PFSK-1 (cell line): ENCODE data around the gene SYCE3.

Experiments used
- FOXP2 ChIP-seq: optimal IDR thresholded peaks from 2 replicates; pipeline ENCODE3; 2011; ENCODE audit warnings: borderline replicate concordance, control low read depth, inconsistent platforms; ENCODE audit not compliant: insufficient read depth; ENCODE audit errors: extremely low read length, extremely low read depth
- POLR2AphosphoS5 ChIP-seq: IDR thresholded peaks from 2 replicates; pipeline ENCODE4 v1.6.1; 2012; ENCODE audit warnings: low read depth, mild to moderate bottlenecking, control low read depth, low read length, moderate library complexity
- SIN3A ChIP-seq: IDR thresholded peaks from 2 replicates; pipeline ENCODE4 v1.6.1; 2012; ENCODE audit warnings: mild to moderate bottlenecking, low read length, moderate library complexity, borderline replicate concordance; ENCODE audit not compliant: insufficient read depth
- TAF1 ChIP-seq: IDR thresholded peaks from 2 replicates; pipeline ENCODE4 v1.6.1; 2012; ENCODE audit warnings: low read length, control low read depth, borderline replicate concordance; ENCODE audit not compliant: insufficient read depth
- TF ChIP-seq, protein P1 (sequence below), 2 experiments: IDR thresholded peaks; 2 replicates each; pipeline versions ENCODE4 v1.6.1 to v1.8.0; 2011 to 2012; ENCODE audit warnings: low read depth in 2 of 2, low read length in 2 of 2, control low read depth in 1 of 2, inconsistent platforms in 1 of 2, mild to moderate bottlenecking in 1 of 2, moderate library complexity in 1 of 2; ENCODE audit not compliant: insufficient read depth in 1 of 2

SYCE3 gene

GRCh38 chr22:50610041-50610451 is 47.3 kb upstream of the SYCE3 start:
- TF ChIP-seq FOXP2 (no peak), TAF1 (no peak), SIN3A (no peak), POLR2AphosphoS5 (no peak)
- TF ChIP-seq, protein P1, sequence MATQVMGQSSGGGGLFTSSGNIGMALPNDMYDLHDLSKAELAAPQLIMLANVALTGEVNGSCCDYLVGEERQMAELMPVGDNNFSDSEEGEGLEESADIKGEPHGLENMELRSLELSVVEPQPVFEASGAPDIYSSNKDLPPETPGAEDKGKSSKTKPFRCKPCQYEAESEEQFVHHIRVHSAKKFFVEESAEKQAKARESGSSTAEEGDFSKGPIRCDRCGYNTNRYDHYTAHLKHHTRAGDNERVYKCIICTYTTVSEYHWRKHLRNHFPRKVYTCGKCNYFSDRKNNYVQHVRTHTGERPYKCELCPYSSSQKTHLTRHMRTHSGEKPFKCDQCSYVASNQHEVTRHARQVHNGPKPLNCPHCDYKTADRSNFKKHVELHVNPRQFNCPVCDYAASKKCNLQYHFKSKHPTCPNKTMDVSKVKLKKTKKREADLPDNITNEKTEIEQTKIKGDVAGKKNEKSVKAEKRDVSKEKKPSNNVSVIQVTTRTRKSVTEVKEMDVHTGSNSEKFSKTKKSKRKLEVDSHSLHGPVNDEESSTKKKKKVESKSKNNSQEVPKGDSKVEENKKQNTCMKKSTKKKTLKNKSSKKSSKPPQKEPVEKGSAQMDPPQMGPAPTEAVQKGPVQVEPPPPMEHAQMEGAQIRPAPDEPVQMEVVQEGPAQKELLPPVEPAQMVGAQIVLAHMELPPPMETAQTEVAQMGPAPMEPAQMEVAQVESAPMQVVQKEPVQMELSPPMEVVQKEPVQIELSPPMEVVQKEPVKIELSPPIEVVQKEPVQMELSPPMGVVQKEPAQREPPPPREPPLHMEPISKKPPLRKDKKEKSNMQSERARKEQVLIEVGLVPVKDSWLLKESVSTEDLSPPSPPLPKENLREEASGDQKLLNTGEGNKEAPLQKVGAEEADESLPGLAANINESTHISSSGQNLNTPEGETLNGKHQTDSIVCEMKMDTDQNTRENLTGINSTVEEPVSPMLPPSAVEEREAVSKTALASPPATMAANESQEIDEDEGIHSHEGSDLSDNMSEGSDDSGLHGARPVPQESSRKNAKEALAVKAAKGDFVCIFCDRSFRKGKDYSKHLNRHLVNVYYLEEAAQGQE (IDR thresholded peaks at IDR 0.05; ENCODE audit: insufficient read depth in 1 of 2, low read depth in 2 of 2, low read length in 2 of 2): no peak

DNA sequence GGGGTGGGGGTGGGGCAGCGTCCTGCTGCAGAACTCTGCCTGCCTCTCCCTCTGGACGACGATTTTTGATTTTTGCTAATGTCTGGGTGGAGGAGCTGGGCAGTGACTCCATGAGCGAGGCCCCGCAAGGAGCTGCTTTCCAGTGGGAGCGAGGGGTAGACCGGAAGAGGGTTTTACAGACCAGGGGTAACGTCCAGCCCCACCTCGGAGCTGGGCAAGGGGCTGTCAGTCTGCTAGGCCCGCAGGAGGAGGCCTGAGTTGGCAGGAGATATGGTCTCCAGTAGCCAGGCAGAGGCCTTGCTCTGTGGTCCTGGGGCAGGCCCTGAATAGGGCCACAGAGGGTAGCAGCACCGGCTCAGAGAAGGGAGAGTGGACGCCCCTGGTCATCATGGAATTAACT is 46.9 kb upstream of the SYCE3 start:
- TF ChIP-seq POLR2AphosphoS5 (no peak), SIN3A (no peak), TAF1 (no peak), FOXP2 (no peak)
- TF ChIP-seq, protein P1 (IDR thresholded peaks at IDR 0.05; ENCODE audit: insufficient read depth in 1 of 2, low read depth in 2 of 2, low read length in 2 of 2): no peak

DNA sequence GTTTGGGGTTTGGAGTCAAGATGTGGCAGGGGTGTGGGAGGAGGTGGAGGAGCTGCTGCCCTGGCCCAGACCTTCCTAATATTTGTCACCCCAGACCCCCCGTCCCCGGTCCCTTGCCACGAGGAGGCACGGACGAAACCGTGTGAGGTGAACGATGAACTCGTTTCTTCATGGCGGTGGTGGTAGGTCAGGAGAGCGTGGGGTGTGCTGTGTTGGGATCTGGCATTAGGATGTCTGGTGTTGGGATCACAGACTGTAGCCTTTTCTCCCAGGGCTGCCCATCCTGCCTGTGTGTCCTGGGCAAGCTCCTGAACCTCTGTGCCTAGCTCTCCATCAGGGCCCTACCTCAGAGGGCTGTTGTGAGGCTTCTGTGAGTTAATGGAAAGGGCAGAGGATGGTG is 46.3 kb upstream of the SYCE3 start:
- TF ChIP-seq POLR2AphosphoS5 (no peak), TAF1 (no peak), FOXP2 (no peak), SIN3A (no peak)
- TF ChIP-seq, protein P1 (IDR thresholded peaks at IDR 0.05; ENCODE audit: insufficient read depth in 1 of 2, low read depth in 2 of 2, low read length in 2 of 2): no peak

DNA sequence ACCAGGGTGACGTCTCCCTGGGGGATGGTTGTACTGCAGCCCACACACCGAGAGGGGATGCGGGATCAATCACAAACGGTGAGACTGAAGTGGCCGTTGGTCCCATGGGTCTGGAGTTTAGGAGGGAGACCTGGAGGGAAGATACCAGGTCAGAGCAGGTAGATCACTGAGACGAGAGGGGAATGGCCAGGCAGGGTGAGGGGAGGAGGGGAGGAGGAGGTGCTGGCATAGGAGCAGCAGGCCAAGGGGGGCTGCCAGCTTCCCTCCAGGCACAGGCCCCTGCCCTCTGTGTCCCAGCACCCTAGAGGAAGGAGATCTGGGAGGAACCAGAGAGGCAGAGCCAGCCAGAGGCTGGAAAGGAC is 44.9 kb upstream of the SYCE3 start:
- TF ChIP-seq, protein P1 (IDR thresholded peaks at IDR 0.05; ENCODE audit: insufficient read depth in 1 of 2, low read depth in 2 of 2, low read length in 2 of 2): no peak
- TF ChIP-seq SIN3A (no peak), FOXP2 (no peak), TAF1 (no peak), POLR2AphosphoS5 (no peak)
